Stimulated activated CD8-positive, alpha-beta memory T cell treated with anti-CD3 and anti-CD28 coated beads, Interleukin-7, amount 100 ng/mL, for 24 hours (primary cell): Measurements from ENCODE around the gene HDGFL2.

Source experiments
- DNase-seq: peaks from one replicate; pipeline ENCODE4 v3.0.0-alpha.2; 2020; ENCODE audit warnings: low read depth

The HDGFL2 gene

DNA sequence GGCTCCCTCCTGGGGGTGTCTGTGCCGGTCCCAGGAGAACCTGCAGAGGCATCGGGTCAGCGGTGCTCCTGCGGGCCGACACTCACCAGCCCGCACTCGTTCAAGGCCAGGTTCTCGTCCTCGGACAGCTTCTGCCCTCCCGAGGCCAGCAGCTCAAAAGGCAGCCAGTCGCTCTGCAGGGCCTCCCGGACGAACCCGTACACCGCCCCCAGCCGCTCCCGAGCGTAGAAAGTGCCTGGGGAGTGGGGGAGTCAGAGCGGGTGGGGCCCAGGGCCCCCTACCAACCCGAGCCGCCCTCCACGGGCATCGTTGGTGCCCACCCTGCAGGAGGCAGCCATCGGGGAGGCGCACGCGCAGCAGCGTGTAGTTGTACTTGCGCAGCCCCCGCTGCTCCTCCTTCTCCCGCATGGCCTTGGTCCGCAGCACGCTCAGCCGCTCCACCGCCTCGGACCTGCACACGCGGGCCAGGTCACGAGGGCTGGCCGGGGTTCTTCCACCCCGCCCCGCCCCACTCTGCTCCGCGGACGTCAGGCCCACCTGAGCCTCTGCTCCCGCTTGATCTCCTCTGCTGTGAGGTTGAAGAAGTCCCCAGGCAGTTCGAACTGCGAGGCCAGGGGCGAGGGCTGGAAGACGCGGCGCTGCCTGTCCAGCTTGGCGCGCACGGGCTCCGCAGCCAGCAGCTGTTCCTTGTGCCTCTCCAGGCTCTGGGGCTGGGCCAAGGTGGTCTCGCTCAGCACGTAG is 26.0 kb upstream of the HDGFL2 start:
- DNase-seq: no peak

- no peak for DNase-seq
Observed at GRCh38 chr19:4446704-4447200, 25.3 kb upstream of the HDGFL2 start.

GRCh38 chr19:4447327-4448146 is 24.6 kb upstream of the HDGFL2 start:
- no peak for DNase-seq

DNA sequence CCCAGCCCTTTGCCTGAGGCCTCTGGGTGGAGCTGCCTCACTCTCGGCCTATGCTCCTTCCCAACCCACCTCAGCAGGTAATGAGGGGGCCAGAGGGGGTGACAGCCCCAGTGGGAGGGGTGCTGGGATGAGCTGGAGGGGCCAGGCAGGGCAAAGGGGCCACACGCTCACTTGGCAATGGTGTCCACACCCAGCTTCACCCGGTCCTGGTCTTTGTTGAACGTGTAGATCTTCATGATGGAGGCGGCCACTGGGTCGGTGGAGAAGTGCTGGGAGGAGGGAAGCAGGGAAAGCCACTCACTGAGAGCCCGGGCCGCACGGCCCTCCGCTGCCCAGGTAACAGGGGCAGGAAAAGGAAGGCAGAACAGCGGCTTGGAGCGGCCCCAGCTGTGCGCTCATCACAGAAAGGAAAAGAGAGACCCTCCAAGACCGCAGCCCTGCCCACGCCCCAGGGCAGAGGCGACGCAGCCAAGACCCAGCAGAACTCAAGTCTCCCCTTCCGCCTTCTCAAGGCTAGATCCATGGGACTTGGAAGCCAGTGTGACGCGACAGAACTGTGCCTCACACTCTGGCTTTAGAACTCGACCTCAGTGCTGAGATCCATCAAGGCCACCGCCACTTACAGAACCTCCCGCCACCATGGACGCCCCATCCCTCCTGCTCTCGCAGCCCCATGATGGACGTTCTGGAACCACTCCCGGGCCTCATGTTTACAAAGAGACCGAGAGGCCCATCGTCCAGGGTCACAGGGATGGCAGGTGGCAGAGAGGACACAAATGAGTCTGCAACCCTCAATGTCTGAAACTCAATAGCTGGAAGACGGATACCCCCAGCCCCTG is 23.7 kb upstream of the HDGFL2 start:
- no peak for DNase-seq

GRCh38 chr19:4449022-4449638 is 23.0 kb upstream of the HDGFL2 start:
- DNase-seq: no peak

GRCh38 chr19:4449639-4450028 is 22.5 kb upstream of the HDGFL2 start:
- DNase-seq: no peak

DNA sequence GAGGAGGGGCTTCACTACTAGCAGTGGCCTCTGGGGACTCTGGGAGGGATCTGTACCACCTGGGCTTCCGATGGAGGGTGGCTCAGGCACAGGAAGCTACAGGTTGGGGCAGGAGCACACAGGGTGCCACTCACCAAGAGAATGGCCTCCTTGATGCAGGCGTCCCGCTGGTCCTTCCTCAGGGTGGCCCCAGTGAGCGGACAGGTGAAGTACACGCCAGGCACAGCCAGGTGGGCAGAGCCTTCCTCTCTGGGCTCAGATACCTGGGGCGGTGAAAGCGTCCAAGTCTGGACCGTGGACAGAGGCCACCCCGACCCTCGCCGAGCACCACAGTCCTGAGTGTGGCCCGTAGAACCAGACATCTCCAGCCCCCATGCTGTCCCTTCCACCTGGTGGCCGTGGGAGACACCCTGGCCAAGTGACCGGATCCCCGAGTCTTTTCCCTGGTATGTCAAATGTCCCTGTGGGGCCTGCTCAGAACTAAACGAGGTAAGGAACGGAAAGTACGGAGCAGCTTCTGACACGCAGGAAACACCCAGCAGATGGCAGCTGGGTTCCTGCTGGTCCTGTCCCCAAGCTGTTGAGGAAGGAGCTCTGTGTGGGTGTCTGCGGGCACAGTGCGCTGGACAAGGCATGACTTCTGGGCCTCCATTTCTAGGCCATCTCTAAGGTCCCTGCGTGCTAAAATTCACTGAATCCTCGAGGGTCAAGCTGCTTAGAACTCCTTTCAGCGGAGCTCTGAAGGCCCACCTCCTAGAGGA is 19.7 kb upstream of the HDGFL2 start:
- DNase-seq: no peak

DNA sequence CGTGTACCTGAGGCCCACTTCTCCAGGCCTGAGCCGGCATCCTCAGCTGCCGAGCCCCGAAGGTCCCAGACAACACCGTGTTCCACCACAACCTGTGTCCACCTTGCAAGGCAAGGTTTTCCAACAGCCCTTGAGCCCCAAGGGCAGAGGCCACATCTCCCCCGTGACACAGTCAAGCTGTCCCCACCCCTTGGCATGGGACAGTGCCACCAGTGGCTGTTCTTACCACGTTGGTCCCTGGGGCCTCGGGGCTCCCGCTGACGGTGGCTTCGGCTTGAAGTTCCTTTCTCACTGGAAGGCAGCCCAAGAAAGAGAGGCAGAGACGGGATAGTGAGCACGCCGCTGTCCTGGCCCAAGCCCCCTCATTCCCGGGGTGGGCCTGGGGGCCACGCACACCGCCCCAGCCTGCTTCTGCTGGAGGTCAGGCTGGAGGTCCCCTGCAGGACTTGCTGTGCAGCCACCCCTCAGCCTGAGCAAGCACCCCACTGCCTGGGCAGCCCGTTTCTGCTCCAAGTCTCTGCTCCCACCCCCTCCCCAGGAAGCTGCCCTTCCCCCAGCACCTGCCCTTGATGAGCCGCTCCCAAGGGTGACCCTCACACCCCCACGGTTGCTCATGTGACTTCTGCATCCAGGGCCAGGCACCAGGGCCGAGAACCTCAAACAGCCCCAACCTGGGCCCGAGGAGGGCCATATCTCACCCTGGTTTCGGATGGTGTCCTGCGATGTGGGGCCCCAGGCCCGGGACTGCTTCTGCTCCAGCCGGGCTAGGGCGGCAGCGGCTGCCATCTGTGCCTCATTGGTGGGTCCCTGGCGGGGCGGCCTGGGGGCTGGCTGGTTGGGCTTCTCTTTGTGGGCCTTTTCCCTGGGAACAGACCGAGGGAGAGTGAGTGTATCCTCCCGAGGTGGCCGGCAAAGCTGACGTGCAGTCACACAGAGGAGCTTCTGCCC is 18.6 kb upstream of the HDGFL2 start:
- DNase-seq: no peak

- DNase-seq: no peak
Observed at GRCh38 chr19:4454747-4455718, 17.1 kb upstream of the HDGFL2 start.

DNA sequence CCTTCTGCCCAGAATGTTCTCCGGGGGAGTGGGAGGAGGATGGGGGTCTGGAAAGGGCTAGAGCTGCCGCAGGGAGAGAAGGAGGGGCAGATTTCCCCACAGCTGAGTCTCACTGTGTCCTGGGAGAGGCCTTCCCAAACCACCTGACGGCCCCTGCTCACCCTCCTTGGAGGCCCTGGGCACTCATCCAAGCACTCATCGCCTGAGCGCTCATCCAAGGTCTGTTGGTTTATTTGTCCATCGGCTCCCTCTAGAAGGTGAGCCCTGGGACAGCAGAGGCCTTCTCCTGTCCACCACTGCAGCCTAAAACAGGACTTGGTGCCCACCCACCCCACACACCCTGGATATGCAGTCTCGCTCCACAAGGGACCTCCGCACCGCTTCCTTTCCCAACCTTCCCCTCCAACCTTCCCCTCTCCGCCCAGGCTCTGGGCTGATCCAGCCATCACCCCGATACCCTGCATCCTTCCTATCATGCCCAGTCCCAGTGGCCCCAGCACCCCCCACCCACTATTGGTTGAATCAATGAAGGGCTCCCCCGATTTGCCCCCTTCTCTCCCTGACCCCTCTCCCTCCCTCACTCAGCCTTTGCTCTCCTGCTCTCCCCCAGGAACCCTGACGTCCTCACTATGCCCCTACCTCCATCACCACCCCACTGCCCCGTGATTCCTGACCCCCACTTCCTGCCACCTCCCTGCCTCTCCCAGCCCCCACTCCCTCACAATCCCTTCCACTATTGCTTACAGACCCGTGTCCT is 16.2 kb upstream of the HDGFL2 start:
- DNase-seq: no peak

DNA sequence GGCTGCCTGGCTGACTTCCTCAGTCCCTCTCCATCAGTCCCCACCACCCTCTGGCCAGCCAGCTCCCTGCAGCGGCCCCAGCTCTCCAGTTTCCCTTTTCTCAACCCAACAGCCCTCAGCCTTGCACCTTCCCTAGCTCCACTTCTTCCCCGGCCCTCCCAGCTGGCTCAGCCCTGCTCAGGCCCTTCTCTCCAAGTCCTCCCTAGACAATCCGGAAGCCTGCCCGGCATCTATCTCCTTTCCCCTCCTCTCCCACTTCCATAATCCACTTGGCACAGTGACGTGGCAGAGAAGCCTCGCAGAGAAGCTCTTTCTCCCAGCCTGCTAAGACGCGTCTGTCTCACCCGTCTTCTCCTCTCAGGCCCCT is 15.6 kb upstream of the HDGFL2 start:
- no peak for DNase-seq

DNA sequence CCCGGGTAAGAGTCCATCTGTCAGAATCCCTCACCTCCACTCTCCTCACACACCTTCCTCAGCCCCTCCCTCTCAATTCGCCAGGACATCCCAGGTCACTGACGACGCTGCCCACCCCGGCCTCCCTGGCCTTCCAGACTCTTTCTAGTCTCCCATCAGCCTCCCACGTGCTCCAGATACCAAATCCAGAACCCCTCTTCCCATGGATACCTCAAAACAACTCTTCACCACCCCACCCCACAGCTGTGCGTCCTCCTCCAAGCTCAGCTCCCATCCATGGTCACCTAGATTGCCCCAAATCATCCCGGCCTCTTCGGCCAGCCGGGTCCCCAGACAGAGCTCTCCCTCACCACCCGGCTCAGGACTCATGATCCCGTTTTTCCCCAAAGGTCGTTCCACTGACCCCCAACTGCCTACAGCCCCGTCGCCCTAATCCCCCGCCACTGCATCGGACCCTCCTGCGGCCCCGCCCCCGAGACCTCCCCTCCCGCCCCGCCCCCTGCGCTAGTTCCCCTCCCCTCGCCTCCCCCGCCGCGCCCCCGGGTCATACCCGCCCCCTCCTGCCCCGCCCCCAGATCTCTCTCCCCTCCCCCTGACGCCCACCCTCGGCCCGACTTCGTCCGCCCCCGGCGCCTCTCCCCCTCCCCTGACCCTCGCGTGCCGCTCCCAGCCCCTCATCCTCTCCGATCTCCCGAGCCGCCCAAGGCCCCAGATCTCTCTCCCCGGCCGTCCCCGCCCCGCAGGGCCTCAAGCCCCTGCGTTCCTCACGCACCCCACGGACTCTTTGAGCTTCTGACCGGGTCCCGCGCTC is 15.0 kb upstream of the HDGFL2 start:
- DNase-seq: no peak

DNA sequence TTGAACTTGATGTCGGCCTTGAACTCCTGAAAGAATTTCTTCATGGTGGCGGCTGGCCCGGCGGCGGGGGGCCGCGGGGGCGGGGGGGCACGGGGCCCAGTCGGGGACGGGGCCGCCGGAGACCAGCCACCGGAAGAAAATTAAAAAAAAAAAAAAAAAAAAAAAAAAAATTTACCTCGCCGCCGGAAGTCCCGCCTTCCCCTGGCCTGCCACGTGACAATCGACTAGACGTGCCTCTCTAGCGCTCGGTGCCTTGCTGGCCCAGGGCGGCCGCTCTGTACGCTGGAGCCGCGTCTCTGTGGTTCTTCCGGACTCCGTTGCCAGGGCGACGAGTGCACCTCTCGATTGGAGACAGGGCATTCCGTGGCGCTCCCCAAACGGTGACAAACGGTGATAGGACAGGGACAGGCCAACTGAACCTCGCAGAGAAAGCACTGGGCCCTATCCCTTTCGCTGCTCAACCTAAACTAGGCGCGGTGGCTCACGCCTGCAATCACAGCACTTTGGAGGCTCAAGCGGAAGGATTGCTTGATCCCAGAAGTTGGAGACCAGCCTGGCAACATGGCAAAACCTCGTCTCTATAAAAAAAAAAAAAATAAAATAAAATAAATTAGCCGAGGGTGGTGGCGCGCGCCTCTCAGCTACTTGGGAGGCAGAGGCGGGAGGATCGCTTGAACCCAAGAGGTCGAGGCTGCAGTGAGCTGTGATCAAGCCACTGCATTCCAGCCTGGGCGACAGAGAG is 14.3 kb upstream of the HDGFL2 start, which contains the start of gene UBXN6:
Gene UBXN6 (minus strand): TSS at position 141 of the 742 bp plus-strand sequence. CDS start 97 bp downstream, at position 44.
- peak; percentile 94 for DNase-seq

GRCh38 chr19:4464815-4465581 is 7.1 kb upstream of the HDGFL2 start:
- no peak for DNase-seq

DNA sequence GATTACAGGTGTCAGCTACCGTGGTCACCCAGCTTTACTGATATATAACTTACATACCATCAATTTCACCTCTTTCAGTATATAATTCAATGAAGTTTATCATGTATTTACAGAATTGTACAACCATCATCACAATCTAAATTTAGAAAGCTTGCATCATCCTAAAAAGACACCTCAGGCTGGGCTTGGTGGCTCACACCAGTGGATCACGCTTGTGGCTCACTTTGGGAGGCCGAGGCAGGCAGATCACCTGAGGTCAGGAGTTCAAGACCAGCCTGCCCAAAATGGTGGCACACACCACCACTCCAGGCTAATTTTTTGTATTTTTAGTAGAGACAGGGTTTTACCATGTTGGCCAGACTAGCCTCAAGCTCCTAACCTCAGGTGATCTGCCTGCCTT is 4.3 kb upstream of the HDGFL2 start:
- no peak for DNase-seq
